PFSK-1 (cell line): ENCODE data around the gene SLC1A2.

Experiments
- POLR2AphosphoS5 ChIP-seq: IDR thresholded peaks from 2 replicates; pipeline ENCODE4 v1.6.1; 2012; ENCODE audit warnings: low read depth, mild to moderate bottlenecking, control low read depth, low read length, moderate library complexity
- SIN3A ChIP-seq: IDR thresholded peaks from 2 replicates; pipeline ENCODE4 v1.6.1; 2012; ENCODE audit warnings: mild to moderate bottlenecking, low read length, moderate library complexity, borderline replicate concordance; ENCODE audit not compliant: insufficient read depth
- TAF1 ChIP-seq: IDR thresholded peaks from 2 replicates; pipeline ENCODE4 v1.6.1; 2012; ENCODE audit warnings: low read length, control low read depth, borderline replicate concordance; ENCODE audit not compliant: insufficient read depth

GRCh38 chr11:35206616-35207015 lies 212.7 kb downstream of the SLC1A2 start:
- TF ChIP-seq TAF1 (no peak), SIN3A (no peak), POLR2AphosphoS5 (no peak)
